Measurements from ENCODE around the gene ID4. TPM values are rescaled to one million over a fixed set of nuclear protein-coding genes. Genes with fewer than 3 reads are reported as not detected.

Gene ID4
- total RNA-seq, 6 experiments from 2014 or later = 0.39 to 5.5 (median 1.3) TPM

GRCh38 chr6:19876672-19877071 is 39.5 kb downstream of the ID4 start:
- no peak for ATAC-seq
- no peaks in the 10 kb centered on the region for H3K4me1 ChIP-seq
- WGBS (ENCODE audit: insufficient coverage, low coverage, low lambda C conversion rate, missing lambda C conversion rate) = 64% methylated on average over 5 of the region's 5 CpGs

GRCh38 chr6:19879663-19880062 is 42.5 kb downstream of the ID4 start:
- no peak for TF ChIP-seq POLR2A (IDR thresholded peaks at IDR 0.05)
- no peak for TF ChIP-seq CTCF (IDR thresholded peaks at IDR 0.05)
- 27% methylated on average over 1 of the region's 1 CpG for whole genome bisulfite sequencing (ENCODE audit: insufficient coverage, low coverage, low lambda C conversion rate, missing lambda C conversion rate)
- intact Hi-C loops (cut with DNase I) = no loop called here
- H3K36me3 ChIP-seq = no peaks in the 10 kb centered on the region
- H3K4me3 ChIP-seq = no peak overlapping the region
- no peak overlapping the region for H3K27ac ChIP-seq
- no peaks in the 10 kb centered on the region for H3K27me3 ChIP-seq
- no peaks in the 10 kb centered on the region for H3K9me3 ChIP-seq
- DNase-seq (no peak), ATAC-seq (no peak)
- H3K4me1 ChIP-seq = no peaks in the 10 kb centered on the region

More at GRCh38 chr6:19876672-19877071, 39.5 kb downstream of the ID4 start:
- Histone ChIP-seq H3K27ac (no peak overlapping the region), H3K9me3 (no peaks in the 10 kb centered on the region), H3K4me3 (no peak overlapping the region), H3K27me3 (no peaks in the 10 kb centered on the region), H3K36me3 (no peaks in the 10 kb centered on the region)
- TF ChIP-seq POLR2A (IDR thresholded peaks at IDR 0.05) (no peak), CTCF (IDR thresholded peaks at IDR 0.05) (no peak)
- intact Hi-C loops (cut with DNase I) = no loop called here
- DNase-seq = no peak

GRCh38 chr6:19880066-19880465 is 42.9 kb downstream of the ID4 start:
- ATAC-seq (no peak), DNase-seq (no peak)
- Histone ChIP-seq H3K4me3 (no peak overlapping the region), H3K27me3 (no peaks in the 10 kb centered on the region), H3K27ac (no peak overlapping the region), H3K4me1 (no peaks in the 10 kb centered on the region), H3K36me3 (no peaks in the 10 kb centered on the region), H3K9me3 (no peaks in the 10 kb centered on the region)
- TF ChIP-seq CTCF (IDR thresholded peaks at IDR 0.05) (no peak), POLR2A (IDR thresholded peaks at IDR 0.05) (no peak)
- WGBS (ENCODE audit: insufficient coverage, low coverage, low lambda C conversion rate, missing lambda C conversion rate) = 0% methylated on average over 1 of the region's 2 CpGs
- intact Hi-C loops (cut with DNase I) = no loop called here

GRCh38 chr6:19891451-19891850 is 54.3 kb downstream of the ID4 start:
- WGBS (ENCODE audit: insufficient coverage, low coverage, low lambda C conversion rate, missing lambda C conversion rate) = 60% methylated on average over 5 of the region's 5 CpGs
- ATAC-seq (no peak), DNase-seq (no peak)
- Histone ChIP-seq H3K36me3 (no peaks in the 10 kb centered on the region), H3K27ac (no peak overlapping the region), H3K27me3 (no peaks in the 10 kb centered on the region), H3K4me1 (no peaks in the 10 kb centered on the region), H3K9me3 (no peaks in the 10 kb centered on the region), H3K4me3 (no peak overlapping the region)
- TF ChIP-seq CTCF (IDR thresholded peaks at IDR 0.05) = no peak
- no peak for TF ChIP-seq POLR2A (IDR thresholded peaks at IDR 0.05)
- intact Hi-C loops (cut with DNase I) = no loop called here
